ENCODE data around the gene ASCC2. TPM values are rescaled to one million over a fixed set of nuclear protein-coding genes. Genes with fewer than 3 reads are reported as not detected.

Gene ASCC2
- total RNA-seq, 1 experiment from 2014 or later: 47.0 TPM

DNA sequence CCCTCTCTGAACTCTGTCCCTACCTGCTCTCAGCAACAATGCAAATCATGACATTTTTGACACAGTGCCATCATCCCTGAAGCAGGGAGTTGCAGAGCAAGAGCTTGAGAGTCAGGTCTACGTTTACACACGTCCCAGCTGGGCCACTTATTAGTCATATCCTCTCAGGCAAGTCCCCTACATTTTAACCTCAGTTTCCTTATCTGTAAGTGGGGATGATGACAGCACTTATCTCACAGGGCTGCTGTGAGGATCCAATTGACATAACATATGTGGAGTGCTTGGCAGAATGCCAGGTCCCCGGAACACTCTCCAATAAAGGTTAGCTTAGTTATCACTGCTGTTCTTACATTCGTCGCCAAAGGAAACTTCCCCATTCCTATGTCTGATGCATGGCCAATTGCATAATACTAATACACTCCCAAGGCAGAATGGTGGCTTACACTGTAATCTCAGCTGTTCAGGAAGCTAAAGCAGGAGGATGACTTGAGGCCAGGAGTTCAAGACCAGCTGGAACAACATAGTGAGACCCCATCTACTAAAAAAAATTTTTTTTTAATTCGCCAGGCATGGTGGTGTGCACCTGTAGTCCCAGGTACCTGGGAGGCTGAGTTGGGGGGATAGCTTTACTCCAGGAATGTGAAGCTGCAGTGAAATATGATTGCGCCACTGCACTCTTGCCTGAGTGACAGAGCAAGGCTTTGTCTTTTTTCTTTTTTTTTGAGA lies 16.6 kb downstream of the ASCC2 start:
- peak; percentile 36 to 60 for DNase-seq (ENCODE audit: low read depth in 1 of 2, low spot score in 2 of 2)

DNA sequence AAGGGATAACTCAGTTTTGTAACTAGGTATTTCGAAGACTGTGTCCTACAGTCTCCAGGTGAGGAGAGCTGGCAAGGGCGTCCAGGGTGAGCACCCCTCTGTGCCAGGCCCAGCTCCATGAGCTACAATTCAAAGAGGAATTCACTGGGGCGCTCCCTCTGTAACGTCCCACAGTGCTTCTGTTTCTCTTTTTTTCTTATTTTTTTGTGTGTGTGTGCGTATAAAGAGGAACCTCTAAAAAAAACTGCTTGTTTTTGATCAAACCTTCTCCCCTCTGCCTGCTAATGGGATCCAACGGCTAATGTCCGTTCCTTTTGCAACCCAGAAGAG lies 17.1 kb downstream of the ASCC2 start:
- Histone ChIP-seq H3K27ac (no peak overlapping the region), H3K4me1 (replicated peaks) (peaks cover 6% of the 10 kb centered on the region; the same call in 1 of the 2 replicates), H3K4me3 (no peak overlapping the region), H3K27me3 (replicated peaks) (no peaks in the 10 kb centered on the region), H3K9me3 (replicated peaks) (no peaks in the 10 kb centered on the region), H3K36me3 (peaks cover 96% of the 10 kb centered on the region)
- DNase-seq (ENCODE audit: low read depth in 1 of 2, low spot score in 2 of 2): no peak

More for the DNA sequence above, 16.6 kb downstream of the ASCC2 start:
- Histone ChIP-seq H3K4me3 (no peak overlapping the region), H3K4me1 (replicated peaks) (peaks cover 6% of the 10 kb centered on the region; the same call in 1 of the 2 replicates), H3K9me3 (replicated peaks) (no peaks in the 10 kb centered on the region), H3K36me3 (peaks cover 93% of the 10 kb centered on the region), H3K27ac (no peak overlapping the region), H3K27me3 (replicated peaks) (no peaks in the 10 kb centered on the region)

DNA sequence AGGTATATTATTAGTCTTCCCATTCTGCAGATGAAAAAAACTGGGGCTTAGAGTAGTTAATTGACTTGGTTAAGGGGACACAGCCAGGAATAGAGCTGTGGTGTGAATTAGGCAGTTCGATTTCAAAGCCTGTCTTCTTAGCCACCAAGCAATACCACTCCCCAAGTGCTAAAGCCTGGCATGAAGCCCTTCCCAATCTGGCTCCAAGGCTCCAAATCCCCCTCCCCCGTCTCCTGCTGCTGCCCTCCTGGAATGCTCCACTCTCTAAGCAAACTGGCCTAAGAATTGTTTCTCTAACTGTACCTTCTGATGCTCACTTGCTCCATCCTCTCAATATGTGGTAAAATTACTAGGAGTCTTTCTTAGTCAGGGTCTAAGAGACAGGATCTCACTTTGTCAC lies 18.6 kb downstream of the ASCC2 start:
- H3K27me3 ChIP-seq (replicated peaks): no peaks in the 10 kb centered on the region
- no peak overlapping the region for H3K4me3 ChIP-seq
- DNase-seq (ENCODE audit: low read depth in 1 of 2, low spot score in 2 of 2): no peak
- H3K9me3 ChIP-seq (replicated peaks): no peaks in the 10 kb centered on the region
- no peak overlapping the region for H3K27ac ChIP-seq
- H3K36me3 ChIP-seq: peaks cover 96% of the 10 kb centered on the region
- H3K4me1 ChIP-seq (replicated peaks): peaks cover 6% of the 10 kb centered on the region; the same call in 1 of the 2 replicates

DNA sequence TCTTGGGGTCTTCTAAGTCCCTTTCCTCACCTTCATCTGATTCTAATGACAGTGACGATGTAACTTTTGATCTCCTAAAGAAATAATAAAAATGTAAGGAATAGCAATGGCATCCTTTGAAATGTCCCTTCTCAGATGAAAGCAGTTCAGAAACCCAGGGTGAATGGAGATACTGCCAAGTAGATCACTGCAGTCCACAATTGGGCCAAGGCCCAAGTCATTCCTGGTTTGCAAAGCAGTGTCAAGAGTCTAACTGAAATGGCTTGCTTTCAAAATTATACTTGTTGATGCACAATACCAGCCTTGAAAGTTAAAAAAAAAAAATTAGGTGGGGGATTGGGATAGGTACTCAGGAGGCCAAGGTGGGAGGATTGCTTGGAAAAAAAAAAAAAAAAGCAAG lies 20.4 kb downstream of the ASCC2 start:
- no peak overlapping the region for H3K4me3 ChIP-seq
- no peaks in the 10 kb centered on the region for H3K9me3 ChIP-seq (replicated peaks)
- H3K4me1 ChIP-seq (replicated peaks): peaks cover 6% of the 10 kb centered on the region; the same call in 1 of the 2 replicates
- H3K27me3 ChIP-seq (replicated peaks): no peaks in the 10 kb centered on the region
- H3K36me3 ChIP-seq: peaks cover 96% of the 10 kb centered on the region
- no peak overlapping the region for H3K27ac ChIP-seq
- DNase-seq (ENCODE audit: low read depth in 1 of 2, low spot score in 2 of 2): no peak

DNA sequence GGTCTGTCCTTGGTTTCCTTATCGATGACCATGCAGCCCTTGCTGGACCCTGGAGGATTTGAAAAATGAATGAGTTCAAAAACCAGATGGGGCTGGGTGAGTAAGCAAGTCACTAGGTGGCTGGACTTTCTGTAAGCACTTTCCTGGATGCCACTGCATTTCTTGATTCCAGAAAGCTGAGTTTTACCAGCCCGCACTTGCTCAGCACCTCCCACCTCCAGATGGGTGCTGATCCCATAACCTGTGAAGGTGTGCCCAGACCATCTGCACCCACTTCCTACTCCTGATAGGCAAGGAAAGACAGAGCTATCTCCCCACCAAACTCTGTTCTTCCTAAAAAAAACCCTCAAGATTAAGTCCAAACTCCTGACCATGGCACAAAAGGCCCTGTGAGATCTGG lies 21.1 kb downstream of the ASCC2 start:
- H3K27me3 ChIP-seq (replicated peaks): no peaks in the 10 kb centered on the region
- H3K9me3 ChIP-seq (replicated peaks): no peaks in the 10 kb centered on the region
- no peak for DNase-seq (ENCODE audit: low read depth in 1 of 2, low spot score in 2 of 2)
- H3K36me3 ChIP-seq: peaks cover 97% of the 10 kb centered on the region
- H3K27ac ChIP-seq: no peak overlapping the region
- H3K4me1 ChIP-seq (replicated peaks): peaks cover 6% of the 10 kb centered on the region; the same call in 1 of the 2 replicates
- H3K4me3 ChIP-seq: no peak overlapping the region

DNA sequence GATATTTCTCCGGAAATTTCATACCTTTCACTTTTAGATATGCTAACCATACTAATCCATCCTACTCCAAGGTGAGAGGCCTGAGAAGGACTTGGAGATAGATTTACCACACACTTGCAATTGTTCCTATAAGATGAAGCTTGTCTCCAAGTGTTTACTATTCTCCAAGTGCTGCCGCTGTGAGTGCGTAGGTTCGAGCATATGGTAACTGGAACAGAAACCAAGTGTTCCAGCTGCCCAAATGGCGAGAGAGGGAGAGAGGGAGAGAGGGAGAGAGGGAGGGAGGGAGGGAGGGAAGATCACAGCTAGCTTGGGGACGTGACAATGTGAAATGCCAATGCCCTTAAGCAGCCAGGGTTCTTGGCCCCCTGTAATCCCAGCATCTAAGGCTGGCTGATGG lies 21.5 kb downstream of the ASCC2 start:
- Histone ChIP-seq H3K27me3 (replicated peaks) (no peaks in the 10 kb centered on the region), H3K4me1 (replicated peaks) (peaks cover 4% of the 10 kb centered on the region; the same call in 1 of the 2 replicates), H3K9me3 (replicated peaks) (no peaks in the 10 kb centered on the region), H3K4me3 (no peak overlapping the region), H3K27ac (no peak overlapping the region), H3K36me3 (peaks cover 97% of the 10 kb centered on the region)
- no peak for DNase-seq (ENCODE audit: low read depth in 1 of 2, low spot score in 2 of 2)

DNA sequence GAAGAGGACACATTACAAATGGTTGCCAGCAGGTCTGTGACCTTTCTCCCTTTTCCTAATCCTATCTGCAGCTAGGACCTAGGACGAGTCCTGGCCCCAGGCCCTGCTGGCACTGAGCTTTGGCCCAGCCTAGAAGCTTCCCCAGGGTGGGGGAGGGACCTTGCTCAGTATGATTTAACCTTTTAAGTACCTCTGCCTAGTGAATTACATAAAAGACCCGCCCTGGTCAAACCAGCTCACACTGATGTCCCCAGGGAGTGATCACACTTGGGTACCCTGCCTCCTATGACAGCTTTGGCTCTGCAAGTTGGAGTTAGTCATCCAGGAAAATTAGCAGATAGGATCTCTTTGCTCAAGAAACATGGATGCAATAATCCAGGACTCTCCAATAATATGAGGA lies 21.9 kb downstream of the ASCC2 start:
- Histone ChIP-seq H3K27me3 (replicated peaks) (no peaks in the 10 kb centered on the region), H3K9me3 (replicated peaks) (no peaks in the 10 kb centered on the region), H3K4me1 (replicated peaks) (peaks cover under 1% of the 10 kb centered on the region; the same call in 1 of the 2 replicates), H3K4me3 (no peak overlapping the region), H3K36me3 (peaks cover 97% of the 10 kb centered on the region), H3K27ac (no peak overlapping the region)
- no peak for DNase-seq (ENCODE audit: low read depth in 1 of 2, low spot score in 2 of 2)

DNA sequence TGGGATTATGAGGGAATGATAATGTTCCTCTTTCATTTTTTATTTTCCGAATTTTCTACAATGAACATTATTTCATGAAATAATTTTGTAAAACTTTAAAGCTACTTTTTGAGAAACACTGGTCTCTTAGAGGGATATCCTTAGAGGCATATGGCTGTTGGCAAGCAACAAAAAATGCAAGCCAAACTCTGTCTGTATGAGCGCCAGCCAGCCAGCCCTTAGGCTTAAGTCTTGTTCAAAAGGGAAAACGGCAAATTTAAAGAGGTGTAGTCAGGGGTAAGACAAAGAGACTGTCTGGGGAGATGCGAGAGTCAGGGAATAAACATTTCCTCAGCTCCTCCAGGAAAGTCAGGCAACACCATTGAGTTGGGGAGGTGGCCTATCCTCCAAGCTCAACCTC lies 22.5 kb downstream of the ASCC2 start:
- Histone ChIP-seq H3K4me3 (no peak overlapping the region), H3K27ac (no peak overlapping the region), H3K9me3 (replicated peaks) (no peaks in the 10 kb centered on the region), H3K36me3 (peaks cover 98% of the 10 kb centered on the region), H3K27me3 (replicated peaks) (no peaks in the 10 kb centered on the region), H3K4me1 (replicated peaks) (no peaks in the 10 kb centered on the region)
- no peak for DNase-seq (ENCODE audit: low read depth in 1 of 2, low spot score in 2 of 2)

DNA sequence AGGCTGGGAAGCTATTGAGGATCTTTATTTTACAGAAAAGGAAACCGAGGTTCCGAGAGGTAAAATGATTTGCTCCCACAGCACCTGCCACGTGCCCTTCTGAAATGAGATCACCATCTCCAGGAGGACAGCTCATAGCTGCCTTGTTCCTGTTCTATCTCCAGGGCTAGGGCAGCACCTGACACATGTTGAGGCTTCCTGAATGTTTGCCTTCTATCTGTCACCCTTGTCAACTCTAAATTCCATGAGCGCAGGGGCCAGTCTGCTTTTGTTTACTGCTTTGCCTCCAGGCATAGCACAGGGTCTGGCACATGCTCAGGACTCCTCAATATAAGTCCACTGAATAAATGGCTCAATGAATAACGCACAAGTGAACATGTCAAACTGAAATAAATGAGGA lies 24.1 kb downstream of the ASCC2 start:
- no peak for DNase-seq (ENCODE audit: low read depth in 1 of 2, low spot score in 2 of 2)
- Histone ChIP-seq H3K4me3 (no peak overlapping the region), H3K27me3 (replicated peaks) (no peaks in the 10 kb centered on the region), H3K4me1 (replicated peaks) (no peaks in the 10 kb centered on the region), H3K9me3 (replicated peaks) (no peaks in the 10 kb centered on the region), H3K36me3 (peaks cover 93% of the 10 kb centered on the region), H3K27ac (no peak overlapping the region)

DNA sequence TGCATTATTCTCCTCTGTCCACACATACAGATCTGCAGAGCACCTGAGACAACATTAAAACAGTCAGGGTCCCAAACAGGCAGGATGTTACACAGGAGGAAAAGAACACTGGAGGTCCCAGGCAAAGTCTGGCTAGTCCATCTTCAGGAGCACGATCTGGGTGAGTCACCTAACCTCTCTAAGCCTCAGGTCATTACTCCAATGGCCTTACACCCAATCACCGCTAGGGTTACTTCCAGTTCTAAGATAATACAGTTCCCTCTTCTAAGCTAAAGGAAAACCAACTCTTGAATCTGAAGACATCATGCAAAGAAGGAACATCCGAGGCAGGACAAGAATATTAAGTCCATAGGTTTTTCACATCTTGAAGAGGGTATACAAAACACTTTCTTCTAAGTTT lies 24.5 kb downstream of the ASCC2 start:
- no peak for DNase-seq (ENCODE audit: low read depth in 1 of 2, low spot score in 2 of 2)
- no peaks in the 10 kb centered on the region for H3K27me3 ChIP-seq (replicated peaks)
- no peaks in the 10 kb centered on the region for H3K9me3 ChIP-seq (replicated peaks)
- H3K4me3 ChIP-seq: no peak overlapping the region
- H3K27ac ChIP-seq: no peak overlapping the region
- H3K36me3 ChIP-seq: peaks cover 91% of the 10 kb centered on the region
- no peaks in the 10 kb centered on the region for H3K4me1 ChIP-seq (replicated peaks)

DNA sequence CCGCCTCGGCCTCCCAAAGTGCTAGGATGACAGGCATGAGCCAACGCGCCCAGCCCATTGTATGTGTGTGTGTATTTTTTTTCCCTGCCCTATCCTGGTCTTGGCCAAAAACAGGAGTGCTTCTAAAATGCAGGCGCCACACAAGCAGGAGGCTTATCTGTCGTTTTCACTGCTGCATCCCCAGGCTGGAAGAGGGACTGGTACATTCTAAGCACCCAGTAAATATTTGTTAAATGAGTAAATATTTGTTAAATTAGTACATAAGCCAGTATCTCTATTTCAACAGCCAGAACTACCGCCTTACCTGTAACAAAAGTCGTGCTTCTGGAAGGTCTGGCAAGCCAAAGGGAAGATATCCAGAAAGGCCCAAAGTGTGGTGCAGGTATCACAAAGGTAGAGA lies 24.9 kb downstream of the ASCC2 start:
- H3K9me3 ChIP-seq (replicated peaks): no peaks in the 10 kb centered on the region
- H3K36me3 ChIP-seq: peaks cover 91% of the 10 kb centered on the region
- H3K4me3 ChIP-seq: no peak overlapping the region
- H3K27me3 ChIP-seq (replicated peaks): no peaks in the 10 kb centered on the region
- H3K4me1 ChIP-seq (replicated peaks): no peaks in the 10 kb centered on the region
- H3K27ac ChIP-seq: no peak overlapping the region
- no peak for DNase-seq (ENCODE audit: low read depth in 1 of 2, low spot score in 2 of 2)

DNA sequence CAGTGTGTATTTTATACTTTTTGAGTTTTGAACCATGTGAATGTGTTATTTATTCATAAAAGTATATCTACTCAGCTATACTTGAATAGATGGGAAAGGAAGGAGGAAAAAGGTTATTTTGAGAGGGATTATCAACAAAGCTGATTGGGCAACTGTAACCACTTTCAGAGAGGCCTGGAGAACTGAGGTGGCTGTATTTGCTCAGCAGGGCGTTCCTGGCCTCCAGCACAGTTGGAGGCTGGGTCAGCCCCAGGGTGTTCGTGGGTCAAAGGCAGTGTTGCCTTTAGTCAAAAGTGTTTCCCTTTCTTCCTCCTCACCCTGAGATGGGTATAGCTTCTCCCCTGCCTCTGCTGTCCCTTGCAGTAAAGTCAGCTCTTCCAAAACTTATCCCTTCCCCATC lies 26.7 kb downstream of the ASCC2 start:
- Histone ChIP-seq H3K4me3 (no peak overlapping the region), H3K9me3 (replicated peaks) (no peaks in the 10 kb centered on the region), H3K36me3 (peaks cover 90% of the 10 kb centered on the region), H3K4me1 (replicated peaks) (no peaks in the 10 kb centered on the region), H3K27ac (no peak overlapping the region), H3K27me3 (replicated peaks) (no peaks in the 10 kb centered on the region)
- no peak for DNase-seq (ENCODE audit: low read depth in 1 of 2, low spot score in 2 of 2)

DNA sequence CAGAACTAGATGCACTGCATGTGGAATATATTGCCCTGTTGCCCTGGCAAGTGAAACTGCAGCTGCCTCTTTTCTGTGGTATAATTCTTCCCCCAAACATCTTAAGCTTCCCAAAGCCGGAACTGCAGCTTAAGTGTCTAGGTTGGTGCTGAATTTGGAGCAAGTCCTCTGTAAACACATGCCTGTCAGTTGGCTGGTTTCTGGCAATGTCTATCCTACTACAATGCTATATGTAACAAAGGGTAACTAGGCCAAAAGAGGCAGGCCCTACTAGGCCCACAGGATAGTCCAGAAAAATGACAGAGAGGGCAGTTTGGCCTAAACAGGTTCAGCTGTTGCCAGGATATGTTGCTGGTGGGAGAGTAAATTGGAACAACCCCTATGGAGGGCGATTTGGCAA lies 27.9 kb downstream of the ASCC2 start:
- DNase-seq (ENCODE audit: low read depth in 1 of 2, low spot score in 2 of 2): no peak
- Histone ChIP-seq H3K4me3 (no peak overlapping the region), H3K4me1 (replicated peaks) (no peaks in the 10 kb centered on the region), H3K27me3 (replicated peaks) (no peaks in the 10 kb centered on the region), H3K36me3 (peaks cover 90% of the 10 kb centered on the region), H3K9me3 (replicated peaks) (no peaks in the 10 kb centered on the region), H3K27ac (no peak overlapping the region)

DNA sequence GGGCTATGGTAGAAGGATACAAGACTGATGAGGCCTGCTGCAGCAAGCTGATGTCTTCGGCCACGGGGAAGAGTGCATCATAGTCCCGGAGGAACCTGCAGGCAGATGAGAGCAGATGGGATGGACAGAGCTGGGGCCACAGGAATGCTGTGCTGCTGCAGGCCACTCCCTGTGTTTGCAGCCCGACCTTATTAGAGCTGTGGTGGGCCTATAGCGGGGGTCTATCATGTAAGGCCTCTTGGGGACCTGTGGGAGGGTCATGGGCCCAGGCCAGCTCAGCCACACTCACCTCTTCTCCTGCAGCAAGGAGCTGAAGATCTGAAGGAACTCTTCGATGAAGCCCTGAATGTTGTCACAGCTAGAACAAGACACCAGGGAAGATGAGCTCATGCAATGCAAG lies 31.9 kb downstream of the ASCC2 start:
- Histone ChIP-seq H3K27ac (no peak overlapping the region), H3K4me3 (no peak overlapping the region), H3K4me1 (replicated peaks) (no peaks in the 10 kb centered on the region), H3K9me3 (replicated peaks) (no peaks in the 10 kb centered on the region), H3K36me3 (peaks cover 82% of the 10 kb centered on the region), H3K27me3 (replicated peaks) (no peaks in the 10 kb centered on the region)
- no peak for DNase-seq (ENCODE audit: low read depth in 1 of 2, low spot score in 2 of 2)

DNA sequence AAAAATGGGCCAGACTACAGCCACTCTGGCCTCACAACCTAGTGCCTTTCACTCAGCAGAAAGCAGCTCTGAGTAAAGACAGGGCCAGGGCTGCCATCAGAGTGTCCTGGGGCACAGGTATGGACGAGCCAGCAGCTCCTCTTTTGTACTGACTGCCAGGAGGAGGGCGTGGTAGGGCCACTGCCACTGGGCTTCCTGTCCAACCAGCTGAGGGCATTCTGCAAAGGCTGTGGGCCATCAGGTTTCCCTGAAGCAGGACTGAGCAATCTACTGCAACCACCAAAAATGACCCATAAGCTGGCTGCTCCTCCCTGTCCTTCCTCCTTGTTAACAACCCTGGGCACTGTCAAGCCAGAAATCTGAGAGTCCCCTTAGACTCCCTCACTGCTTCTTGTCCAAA lies 33.1 kb downstream of the ASCC2 start:
- Histone ChIP-seq H3K4me1 (replicated peaks) (no peaks in the 10 kb centered on the region; the same call in 1 of the 2 replicates), H3K27ac (no peak overlapping the region), H3K4me3 (no peak overlapping the region)

More for the DNA sequence above, 33.1 kb downstream of the ASCC2 start:
- no peaks in the 10 kb centered on the region for H3K9me3 ChIP-seq (replicated peaks)
- DNase-seq (ENCODE audit: low read depth in 1 of 2, low spot score in 2 of 2): no peak
- no peaks in the 10 kb centered on the region for H3K27me3 ChIP-seq (replicated peaks)
- peaks cover 80% of the 10 kb centered on the region for H3K36me3 ChIP-seq

Measured in SJSA1 (cell line).